Natural killer cell (primary cell): ENCODE results near the gene SLC5A3. TPM values are rescaled to one million over a fixed set of nuclear protein-coding genes. Genes with fewer than 3 reads are reported as not detected.

ENCODE experiments used
- total RNA-seq, 4 donors: library from RNA; stranded (reverse); fragments of 120-200 nt in 1 of 4; gene quantifications; one replicate each; pipeline versions ENCODE4 v1.2.3 to v1.2.4, GENCODE V29; 2013 to 2022

The SLC5A3 gene
- total RNA-seq, 3 donors from 2014 or later (not counting 1 experiment from before 2014, with no cell fraction given), result 14.5 to 25.1 (median 17.9) TPM

Other genes starting within 250 kb of the SLC5A3 start
- 10 to 100 TPM; 80.4 to 95.4 (median 94.9) TPM for gene ATP5PO, start 157.8 kb upstream of the SLC5A3 start, total RNA-seq
- gene MRPS6, start within 50 bp of the SLC5A3 start, total RNA-seq, result 10 to 100 TPM; 42.7 to 54.5 (median 44.3) TPM